Hepatocyte (in vitro differentiated cells): ENCODE results near the gene PRKACA.

Experiments
- EZH2 ChIP-seq: fragments of 200-600 bp; sonication (generic); IDR thresholded peaks from 2 replicates; pipeline ENCODE4 v1.6.1; 2016; ENCODE audit warnings: antibody characterized with exemption, mild to moderate bottlenecking, borderline replicate concordance
- TF ChIP-seq, protein P1 (sequence below): fragments of 200-600 bp; sonication (generic); IDR thresholded peaks from 2 replicates; pipeline ENCODE4 v1.5.1; 2016; ENCODE audit warnings: antibody characterized with exemption, mild to moderate bottlenecking; ENCODE audit not compliant: poor library complexity

DNA sequence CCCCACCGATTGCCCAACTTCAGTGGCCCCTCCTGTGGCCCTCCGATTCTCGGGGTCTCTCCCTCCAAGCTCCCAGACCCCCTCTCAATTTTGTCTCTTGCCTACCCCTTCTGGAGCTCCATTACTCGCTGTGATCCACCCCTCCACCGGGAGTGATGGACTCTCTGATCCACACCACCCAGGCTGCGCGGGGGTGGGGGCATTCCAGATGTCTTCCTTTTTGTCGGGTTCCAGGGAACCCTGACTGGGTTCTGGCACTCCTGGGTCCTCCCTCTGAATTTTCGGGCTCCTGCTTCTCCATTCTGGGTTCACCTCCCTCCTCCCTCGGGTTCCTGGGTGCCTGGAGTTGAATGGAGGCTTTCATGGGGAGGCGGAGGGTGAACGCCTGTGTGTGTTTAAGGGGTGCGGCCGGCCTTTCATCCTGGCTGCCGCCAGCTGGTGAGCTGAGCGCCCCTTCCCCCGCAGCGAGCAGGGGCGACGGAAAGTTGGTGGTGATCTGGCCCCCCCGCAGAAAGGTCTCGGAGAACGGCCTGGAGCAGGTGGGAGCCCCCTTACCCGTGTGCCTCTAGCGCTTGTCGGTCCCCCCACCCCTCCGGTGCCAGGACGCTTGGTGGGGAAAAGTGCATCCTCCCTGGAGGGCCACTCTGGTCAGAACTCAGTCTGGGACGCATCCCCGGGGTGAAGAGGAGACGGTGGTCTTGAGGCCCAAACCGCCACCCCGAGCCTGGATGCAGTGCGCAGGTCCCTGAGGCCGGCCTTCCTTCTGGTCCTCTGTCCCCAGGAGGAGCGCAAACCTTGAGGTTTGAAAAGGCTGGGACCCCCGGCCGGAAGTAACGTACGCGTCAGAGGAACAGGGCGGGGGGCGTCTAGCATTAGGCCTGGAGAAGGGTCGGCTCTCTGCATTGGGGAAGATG lies 43.4 kb downstream of the PRKACA start:
- TF ChIP-seq, protein P1, sequence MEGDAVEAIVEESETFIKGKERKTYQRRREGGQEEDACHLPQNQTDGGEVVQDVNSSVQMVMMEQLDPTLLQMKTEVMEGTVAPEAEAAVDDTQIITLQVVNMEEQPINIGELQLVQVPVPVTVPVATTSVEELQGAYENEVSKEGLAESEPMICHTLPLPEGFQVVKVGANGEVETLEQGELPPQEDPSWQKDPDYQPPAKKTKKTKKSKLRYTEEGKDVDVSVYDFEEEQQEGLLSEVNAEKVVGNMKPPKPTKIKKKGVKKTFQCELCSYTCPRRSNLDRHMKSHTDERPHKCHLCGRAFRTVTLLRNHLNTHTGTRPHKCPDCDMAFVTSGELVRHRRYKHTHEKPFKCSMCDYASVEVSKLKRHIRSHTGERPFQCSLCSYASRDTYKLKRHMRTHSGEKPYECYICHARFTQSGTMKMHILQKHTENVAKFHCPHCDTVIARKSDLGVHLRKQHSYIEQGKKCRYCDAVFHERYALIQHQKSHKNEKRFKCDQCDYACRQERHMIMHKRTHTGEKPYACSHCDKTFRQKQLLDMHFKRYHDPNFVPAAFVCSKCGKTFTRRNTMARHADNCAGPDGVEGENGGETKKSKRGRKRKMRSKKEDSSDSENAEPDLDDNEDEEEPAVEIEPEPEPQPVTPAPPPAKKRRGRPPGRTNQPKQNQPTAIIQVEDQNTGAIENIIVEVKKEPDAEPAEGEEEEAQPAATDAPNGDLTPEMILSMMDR, result no peak
- TF ChIP-seq EZH2, result no peak
